ENCODE measurements around the gene XNDC1N.

XNDC1N gene

GRCh38 chr11:71948314-71949027, 20.1 kb upstream of the XNDC1N start:
- Histone ChIP-seq H3K9ac (ENCODE audit: low read length) (no peak overlapping the region), H3K4me3 (ENCODE audit: low read length) (no peak overlapping the region), H3K27me3 (ENCODE audit: control insufficient read depth, insufficient read depth, low read length) (no peaks in the 10 kb centered on the region), H3K9me3 (ENCODE audit: control insufficient read depth, low read length) (no peaks in the 10 kb centered on the region), H3K4me1 (ENCODE audit: control insufficient read depth, insufficient read depth, low read length) (peaks cover 27% of the 10 kb centered on the region), H3K36me3 (ENCODE audit: control insufficient read depth, insufficient read depth, low read length) (no peaks in the 10 kb centered on the region)

DNA sequence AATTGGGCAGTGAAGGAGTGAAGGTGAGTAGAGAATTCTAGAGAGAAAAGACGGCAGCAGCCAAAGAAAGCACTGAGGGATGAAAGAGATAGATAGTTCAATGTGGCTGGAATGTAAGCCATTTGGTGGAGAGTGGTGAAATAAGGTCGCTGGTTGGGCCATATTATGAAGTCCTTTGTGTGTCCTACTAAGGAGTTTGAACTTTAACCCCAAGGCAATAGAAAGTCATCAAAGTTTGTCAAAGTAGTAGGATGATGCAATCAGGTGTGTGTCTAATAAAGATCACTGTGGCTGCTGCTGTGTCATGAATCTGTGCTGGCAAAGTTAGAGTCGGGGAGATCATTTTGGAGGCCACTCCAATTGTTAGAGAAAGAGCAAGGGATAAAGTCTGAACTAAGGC, 19.1 kb upstream of the XNDC1N start:
- Histone ChIP-seq H3K27me3 (ENCODE audit: control insufficient read depth, insufficient read depth, low read length) (no peaks in the 10 kb centered on the region), H3K4me1 (ENCODE audit: control insufficient read depth, insufficient read depth, low read length) (peaks cover 27% of the 10 kb centered on the region), H3K9me3 (ENCODE audit: control insufficient read depth, low read length) (no peaks in the 10 kb centered on the region), H3K9ac (ENCODE audit: low read length) (no peak overlapping the region), H3K36me3 (ENCODE audit: control insufficient read depth, insufficient read depth, low read length) (no peaks in the 10 kb centered on the region), H3K4me3 (ENCODE audit: low read length) (no peak overlapping the region)

DNA sequence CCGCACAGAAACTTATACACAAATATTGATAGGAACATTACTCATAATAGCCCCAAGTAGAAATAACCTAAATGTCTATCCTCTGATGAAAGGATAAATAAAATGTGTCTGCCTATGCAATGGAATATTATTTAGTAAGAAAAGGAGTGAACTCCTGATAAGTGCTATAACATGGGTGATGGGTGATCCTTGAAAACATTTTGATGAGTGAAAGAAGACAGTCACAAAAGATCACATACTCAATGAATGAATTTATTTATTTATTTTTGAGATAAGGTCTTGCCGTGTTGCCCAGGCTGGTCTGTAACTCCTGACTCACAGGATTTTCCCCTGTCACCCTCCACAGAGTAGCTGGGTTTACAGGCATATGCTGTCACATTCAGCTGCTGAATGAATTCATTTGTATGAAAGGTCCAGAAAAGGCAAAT, 17.8 kb upstream of the XNDC1N start:
- H3K27me3 ChIP-seq (ENCODE audit: control insufficient read depth, insufficient read depth, low read length) = no peaks in the 10 kb centered on the region
- no peak overlapping the region for H3K4me3 ChIP-seq (ENCODE audit: low read length)
- no peaks in the 10 kb centered on the region for H3K36me3 ChIP-seq (ENCODE audit: control insufficient read depth, insufficient read depth, low read length)
- H3K9ac ChIP-seq (ENCODE audit: low read length) = no peak overlapping the region
- peaks cover 27% of the 10 kb centered on the region for H3K4me1 ChIP-seq (ENCODE audit: control insufficient read depth, insufficient read depth, low read length)
- H3K9me3 ChIP-seq (ENCODE audit: control insufficient read depth, low read length) = no peaks in the 10 kb centered on the region

- Histone ChIP-seq H3K9me3 (ENCODE audit: control insufficient read depth, low read length) (no peaks in the 10 kb centered on the region), H3K9ac (ENCODE audit: low read length) (no peak overlapping the region), H3K4me1 (ENCODE audit: control insufficient read depth, insufficient read depth, low read length) (peaks cover 7% of the 10 kb centered on the region), H3K4me3 (ENCODE audit: low read length) (no peak overlapping the region), H3K27me3 (ENCODE audit: control insufficient read depth, insufficient read depth, low read length) (no peaks in the 10 kb centered on the region), H3K36me3 (ENCODE audit: control insufficient read depth, insufficient read depth, low read length) (no peaks in the 10 kb centered on the region)
Measured at GRCh38 chr11:71940561-71941219, 12.3 kb upstream of the XNDC1N start.

DNA sequence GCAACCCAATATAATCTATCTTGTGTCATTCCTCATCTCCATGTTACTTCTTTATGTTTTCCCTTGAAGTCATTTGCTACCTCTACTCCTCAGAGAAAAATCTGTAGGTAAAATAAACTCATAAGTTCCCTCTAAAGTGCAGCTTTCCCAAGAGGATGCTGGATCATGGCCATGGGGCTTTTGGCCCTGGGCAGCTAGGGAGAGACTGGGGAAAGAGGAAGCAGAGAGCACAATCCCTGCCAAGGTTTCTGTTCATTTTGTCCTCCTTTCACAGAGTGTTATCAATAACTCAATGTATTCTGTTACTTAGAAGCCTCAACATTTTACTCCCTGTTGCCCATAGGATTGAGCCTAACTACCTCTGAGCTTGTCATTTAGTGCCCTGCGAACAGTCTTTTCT, 9.4 kb upstream of the XNDC1N start:
- peaks cover 7% of the 10 kb centered on the region for H3K4me1 ChIP-seq (ENCODE audit: control insufficient read depth, insufficient read depth, low read length)
- H3K4me3 ChIP-seq (ENCODE audit: low read length) = no peak overlapping the region
- H3K9ac ChIP-seq (ENCODE audit: low read length) = no peak overlapping the region
- no peaks in the 10 kb centered on the region for H3K27me3 ChIP-seq (ENCODE audit: control insufficient read depth, insufficient read depth, low read length)
- no peaks in the 10 kb centered on the region for H3K9me3 ChIP-seq (ENCODE audit: control insufficient read depth, low read length)
- no peaks in the 10 kb centered on the region for H3K36me3 ChIP-seq (ENCODE audit: control insufficient read depth, insufficient read depth, low read length)

DNA sequence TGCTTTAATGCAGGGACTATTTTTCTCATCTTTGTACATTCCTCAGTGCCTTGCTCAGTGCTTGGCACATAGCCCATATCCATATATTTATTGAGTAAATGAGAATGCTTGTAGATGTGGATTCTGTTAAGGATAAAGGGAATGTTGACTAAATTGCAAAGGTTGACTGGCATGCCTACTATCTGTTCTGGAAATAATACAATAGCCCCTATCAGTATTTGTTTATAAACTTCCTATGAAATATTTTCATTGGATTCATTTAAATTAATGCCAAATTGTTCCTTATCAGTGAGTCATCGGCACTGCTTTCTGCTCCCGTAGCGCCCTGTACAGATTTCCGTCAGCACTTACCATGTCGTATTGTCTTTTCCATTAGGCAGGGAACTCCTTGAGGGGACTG, 8.4 kb upstream of the XNDC1N start:
- Histone ChIP-seq H3K9me3 (ENCODE audit: control insufficient read depth, low read length) (no peaks in the 10 kb centered on the region), H3K4me3 (ENCODE audit: low read length) (no peak overlapping the region), H3K36me3 (ENCODE audit: control insufficient read depth, insufficient read depth, low read length) (no peaks in the 10 kb centered on the region), H3K27me3 (ENCODE audit: control insufficient read depth, insufficient read depth, low read length) (no peaks in the 10 kb centered on the region), H3K4me1 (ENCODE audit: control insufficient read depth, insufficient read depth, low read length) (peaks cover 7% of the 10 kb centered on the region), H3K9ac (ENCODE audit: low read length) (no peak overlapping the region)

GRCh38 chr11:71935338-71935925, 7.0 kb upstream of the XNDC1N start:
- H3K9ac ChIP-seq (ENCODE audit: low read length) = no peak overlapping the region
- H3K4me1 ChIP-seq (ENCODE audit: control insufficient read depth, insufficient read depth, low read length) = peaks cover 7% of the 10 kb centered on the region
- no peak overlapping the region for H3K4me3 ChIP-seq (ENCODE audit: low read length)
- H3K36me3 ChIP-seq (ENCODE audit: control insufficient read depth, insufficient read depth, low read length) = no peaks in the 10 kb centered on the region
- H3K27me3 ChIP-seq (ENCODE audit: control insufficient read depth, insufficient read depth, low read length) = no peaks in the 10 kb centered on the region
- no peaks in the 10 kb centered on the region for H3K9me3 ChIP-seq (ENCODE audit: control insufficient read depth, low read length)

- Histone ChIP-seq H3K9ac (ENCODE audit: low read length) (no peak overlapping the region), H3K9me3 (ENCODE audit: control insufficient read depth, low read length) (no peaks in the 10 kb centered on the region), H3K4me1 (ENCODE audit: control insufficient read depth, insufficient read depth, low read length) (peaks cover 17% of the 10 kb centered on the region), H3K4me3 (ENCODE audit: low read length) (no peak overlapping the region), H3K27me3 (ENCODE audit: control insufficient read depth, insufficient read depth, low read length) (no peaks in the 10 kb centered on the region), H3K36me3 (ENCODE audit: control insufficient read depth, insufficient read depth, low read length) (no peaks in the 10 kb centered on the region)
Measured at GRCh38 chr11:71934213-71934612, 5.8 kb upstream of the XNDC1N start.

DNA sequence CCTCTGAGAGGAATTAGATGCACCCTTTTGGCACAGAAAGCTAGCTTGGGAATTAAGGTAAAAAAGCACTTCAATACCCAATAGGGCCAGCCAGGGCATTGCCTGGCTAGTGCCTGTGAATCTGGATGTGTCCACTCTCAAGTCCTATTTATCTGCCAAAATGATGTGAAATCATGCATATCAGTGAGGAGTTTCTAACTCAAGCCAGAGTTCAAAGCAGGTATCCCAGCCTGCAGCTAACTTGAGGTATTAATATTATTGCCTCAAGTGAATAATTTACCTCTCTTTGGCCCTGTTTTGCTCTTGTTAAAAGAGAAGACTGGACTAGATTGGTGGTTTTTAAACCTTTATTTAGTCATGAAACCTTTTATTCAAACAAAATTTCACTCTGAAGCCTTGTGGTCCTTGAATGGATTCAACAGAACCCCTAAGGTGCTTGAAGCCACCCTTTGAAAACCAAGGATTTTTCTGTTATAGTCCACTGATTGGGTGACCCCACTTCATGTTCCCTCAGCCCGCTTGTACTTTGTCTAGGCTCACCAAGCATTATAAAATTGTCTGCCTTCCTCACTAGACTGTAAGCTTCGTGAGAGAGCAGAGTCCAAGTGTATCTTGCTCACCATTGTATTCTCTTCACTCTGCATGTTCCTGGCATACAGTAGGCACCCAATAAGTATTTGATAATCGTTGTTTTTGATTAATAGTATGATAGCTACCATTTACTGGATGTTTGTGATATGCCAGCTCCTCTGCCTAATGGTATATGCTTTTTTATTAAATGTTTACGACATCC, 4.9 kb upstream of the XNDC1N start:
- no peaks in the 10 kb centered on the region for H3K36me3 ChIP-seq (ENCODE audit: control insufficient read depth, insufficient read depth, low read length)
- H3K4me3 ChIP-seq (ENCODE audit: low read length) = no peak overlapping the region
- no peaks in the 10 kb centered on the region for H3K9me3 ChIP-seq (ENCODE audit: control insufficient read depth, low read length)
- H3K4me1 ChIP-seq (ENCODE audit: control insufficient read depth, insufficient read depth, low read length) = peaks cover 17% of the 10 kb centered on the region
- H3K27me3 ChIP-seq (ENCODE audit: control insufficient read depth, insufficient read depth, low read length) = no peaks in the 10 kb centered on the region
- H3K9ac ChIP-seq (ENCODE audit: low read length) = no peak overlapping the region

DNA sequence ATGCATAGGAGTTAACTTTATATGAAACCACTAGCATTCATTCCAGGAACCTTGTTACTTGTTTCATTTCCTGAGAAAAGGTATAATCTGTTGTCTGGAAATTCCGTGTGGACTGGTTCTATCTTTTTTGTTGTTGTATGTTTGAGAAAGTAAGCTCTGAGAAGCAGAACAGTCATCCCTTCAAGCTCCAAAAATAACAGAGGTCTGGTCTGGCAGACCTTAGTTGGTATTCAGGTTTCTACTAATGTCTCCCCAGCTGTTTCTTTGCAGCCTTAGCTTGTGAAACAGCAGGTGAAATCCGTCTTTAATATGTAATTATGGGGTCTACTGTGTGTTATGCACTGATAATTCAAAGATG, 2.8 kb upstream of the XNDC1N start:
- Histone ChIP-seq H3K4me3 (ENCODE audit: low read length) (no peak overlapping the region), H3K36me3 (ENCODE audit: control insufficient read depth, insufficient read depth, low read length) (no peaks in the 10 kb centered on the region), H3K27me3 (ENCODE audit: control insufficient read depth, insufficient read depth, low read length) (no peaks in the 10 kb centered on the region), H3K9ac (ENCODE audit: low read length) (no peak overlapping the region), H3K4me1 (ENCODE audit: control insufficient read depth, insufficient read depth, low read length) (peaks cover 11% of the 10 kb centered on the region), H3K9me3 (ENCODE audit: control insufficient read depth, low read length) (no peaks in the 10 kb centered on the region)

- Histone ChIP-seq H3K9ac (ENCODE audit: low read length) (no peak overlapping the region), H3K4me3 (ENCODE audit: low read length) (no peak overlapping the region), H3K27me3 (ENCODE audit: control insufficient read depth, insufficient read depth, low read length) (no peaks in the 10 kb centered on the region), H3K4me1 (ENCODE audit: control insufficient read depth, insufficient read depth, low read length) (peaks cover 11% of the 10 kb centered on the region), H3K9me3 (ENCODE audit: control insufficient read depth, low read length) (no peaks in the 10 kb centered on the region), H3K36me3 (ENCODE audit: control insufficient read depth, insufficient read depth, low read length) (no peaks in the 10 kb centered on the region)
Measured at GRCh38 chr11:71930556-71931244, 2.3 kb upstream of the XNDC1N start.
